Adrenal gland (tissue), 5 donors: ENCODE data around the gene PTGS2.

Source experiments
- POLR2A ChIP-seq, 2 donors: fragments of 450-650 bp; IDR thresholded peaks; one replicate each; pipeline ENCODE4 v1.6.1; 2017; ENCODE audit warnings: antibody characterized with exemption in 2 of 2, mild to moderate bottlenecking in 2 of 2, moderate library complexity in 1 of 2
- TF ChIP-seq, protein P1 (sequence below), 6 experiments: fragments of 450-650 bp in 4 of 6; fragments of 200-600 bp in 2 of 6; sonication (generic) in 1 of 6; IDR thresholded peaks; 1 replicate in 5 of 6; 2 replicates in 1 of 6; pipeline versions ENCODE4 v1.5.1 to v1.8.0; 2016 to 2021; ENCODE audit warnings: antibody characterized with exemption in 6 of 6, mild to moderate bottlenecking in 2 of 6, moderate library complexity in 1 of 6
- donor health status: DM: no; HTN: no; CAD: no.

DNA sequence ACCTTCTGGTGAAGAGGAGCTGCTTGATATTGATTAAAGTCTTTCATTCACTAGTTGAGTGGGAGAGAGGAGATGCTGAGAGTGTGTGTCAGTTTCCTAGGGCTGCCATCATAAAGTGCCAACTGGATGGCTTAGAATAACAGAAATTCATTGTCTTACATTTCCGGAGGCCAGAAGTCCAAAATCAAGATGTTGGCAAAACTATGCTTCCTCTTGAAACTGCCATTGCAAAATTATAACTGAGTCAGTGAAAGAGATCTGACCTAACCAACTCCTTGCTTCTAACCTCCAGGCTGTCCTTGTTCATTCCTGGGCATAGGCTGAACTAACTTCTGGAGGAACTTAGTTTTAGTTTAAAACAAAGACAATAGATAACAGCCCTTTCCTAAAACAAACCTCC is 47.1 kb downstream of the PTGS2 start:
- TF ChIP-seq, protein P1, sequence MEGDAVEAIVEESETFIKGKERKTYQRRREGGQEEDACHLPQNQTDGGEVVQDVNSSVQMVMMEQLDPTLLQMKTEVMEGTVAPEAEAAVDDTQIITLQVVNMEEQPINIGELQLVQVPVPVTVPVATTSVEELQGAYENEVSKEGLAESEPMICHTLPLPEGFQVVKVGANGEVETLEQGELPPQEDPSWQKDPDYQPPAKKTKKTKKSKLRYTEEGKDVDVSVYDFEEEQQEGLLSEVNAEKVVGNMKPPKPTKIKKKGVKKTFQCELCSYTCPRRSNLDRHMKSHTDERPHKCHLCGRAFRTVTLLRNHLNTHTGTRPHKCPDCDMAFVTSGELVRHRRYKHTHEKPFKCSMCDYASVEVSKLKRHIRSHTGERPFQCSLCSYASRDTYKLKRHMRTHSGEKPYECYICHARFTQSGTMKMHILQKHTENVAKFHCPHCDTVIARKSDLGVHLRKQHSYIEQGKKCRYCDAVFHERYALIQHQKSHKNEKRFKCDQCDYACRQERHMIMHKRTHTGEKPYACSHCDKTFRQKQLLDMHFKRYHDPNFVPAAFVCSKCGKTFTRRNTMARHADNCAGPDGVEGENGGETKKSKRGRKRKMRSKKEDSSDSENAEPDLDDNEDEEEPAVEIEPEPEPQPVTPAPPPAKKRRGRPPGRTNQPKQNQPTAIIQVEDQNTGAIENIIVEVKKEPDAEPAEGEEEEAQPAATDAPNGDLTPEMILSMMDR (IDR thresholded peaks at IDR 0.05), result no peak
- TF ChIP-seq POLR2A (IDR thresholded peaks at IDR 0.05), result no peak
